Measurements from ENCODE around the gene NRIP1.

Gene NRIP1

DNA sequence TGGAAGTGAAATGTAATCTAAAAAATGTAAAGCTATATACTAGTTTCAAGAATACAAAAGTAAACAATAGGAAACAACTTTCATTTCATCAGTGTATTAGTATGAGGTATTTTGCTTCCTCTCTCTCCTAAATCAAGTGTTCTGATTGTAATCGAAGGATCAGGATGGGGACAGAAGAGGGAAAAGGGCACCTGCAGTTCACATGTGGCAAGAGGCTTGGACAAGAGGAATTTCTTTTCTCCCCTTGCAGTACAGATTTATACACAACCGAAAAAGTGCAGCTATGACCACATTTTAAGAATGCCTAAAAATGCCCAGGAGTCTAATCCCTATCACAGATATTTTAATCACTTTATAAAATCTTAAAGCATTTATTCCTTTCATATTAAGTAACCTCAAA is 63.7 kb downstream of the NRIP1 start:
- Histone ChIP-seq H3F3A (ENCODE audit: insufficient read depth) (no peaks in the 10 kb centered on the region), H4K20me1 (ENCODE audit: low read depth, low read length) (no peaks in the 10 kb centered on the region), H3K79me2 (ENCODE audit: insufficient read depth, low read length) (no peaks in the 10 kb centered on the region), H3K9me3 (ENCODE audit: insufficient read depth, low read length) (no peaks in the 10 kb centered on the region), H2AFZ (ENCODE audit: low read depth, low read length, severe bottlenecking) (no peak overlapping the region), H3K4me3 (ENCODE audit: insufficient read depth, low read length, poor library complexity, severe bottlenecking) (no peak overlapping the region), H3K36me3 (ENCODE audit: low read length) (no peaks in the 10 kb centered on the region), H3K4me2 (ENCODE audit: low read depth, low read length, poor library complexity, severe bottlenecking) (no peak overlapping the region), H3K27ac (ENCODE audit: low read depth, low read length) (no peak overlapping the region), H3K27me3 (ENCODE audit: low read length) (no peaks in the 10 kb centered on the region), H3K9ac (ENCODE audit: low read length) (no peak overlapping the region), H3K9me2 (replicated peaks; ENCODE audit: insufficient read depth, low read length) (no peaks in the 10 kb centered on the region)
- TF ChIP-seq, protein P1, sequence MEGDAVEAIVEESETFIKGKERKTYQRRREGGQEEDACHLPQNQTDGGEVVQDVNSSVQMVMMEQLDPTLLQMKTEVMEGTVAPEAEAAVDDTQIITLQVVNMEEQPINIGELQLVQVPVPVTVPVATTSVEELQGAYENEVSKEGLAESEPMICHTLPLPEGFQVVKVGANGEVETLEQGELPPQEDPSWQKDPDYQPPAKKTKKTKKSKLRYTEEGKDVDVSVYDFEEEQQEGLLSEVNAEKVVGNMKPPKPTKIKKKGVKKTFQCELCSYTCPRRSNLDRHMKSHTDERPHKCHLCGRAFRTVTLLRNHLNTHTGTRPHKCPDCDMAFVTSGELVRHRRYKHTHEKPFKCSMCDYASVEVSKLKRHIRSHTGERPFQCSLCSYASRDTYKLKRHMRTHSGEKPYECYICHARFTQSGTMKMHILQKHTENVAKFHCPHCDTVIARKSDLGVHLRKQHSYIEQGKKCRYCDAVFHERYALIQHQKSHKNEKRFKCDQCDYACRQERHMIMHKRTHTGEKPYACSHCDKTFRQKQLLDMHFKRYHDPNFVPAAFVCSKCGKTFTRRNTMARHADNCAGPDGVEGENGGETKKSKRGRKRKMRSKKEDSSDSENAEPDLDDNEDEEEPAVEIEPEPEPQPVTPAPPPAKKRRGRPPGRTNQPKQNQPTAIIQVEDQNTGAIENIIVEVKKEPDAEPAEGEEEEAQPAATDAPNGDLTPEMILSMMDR (IDR thresholded peaks at IDR 0.05; ENCODE audit: insufficient read depth, low read length, poor library complexity, severe bottlenecking), result no peak

DNA sequence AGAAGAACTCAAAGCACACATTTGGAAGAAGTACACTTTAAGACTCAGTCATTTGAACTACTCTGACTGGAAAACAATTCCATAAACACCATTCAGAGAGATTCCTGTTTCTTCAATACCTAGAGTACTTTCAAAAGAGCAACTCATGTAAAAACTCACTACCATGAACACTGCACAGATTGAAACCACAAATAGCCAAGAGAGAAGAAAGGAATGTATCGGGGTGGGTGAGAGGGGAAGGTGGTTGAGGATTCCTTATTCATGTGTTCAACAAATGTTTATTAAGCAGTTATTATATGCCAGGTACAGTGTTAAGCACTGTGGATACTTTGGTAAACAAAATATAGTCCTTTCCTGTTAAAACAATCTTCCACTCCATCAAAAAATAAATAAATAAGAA is 64.7 kb downstream of the NRIP1 start:
- H3K36me3 ChIP-seq (ENCODE audit: low read length), result no peaks in the 10 kb centered on the region
- H3K27ac ChIP-seq (ENCODE audit: low read depth, low read length), result no peak overlapping the region
- H3K4me3 ChIP-seq (ENCODE audit: insufficient read depth, low read length, poor library complexity, severe bottlenecking), result no peak overlapping the region
- H3K9me2 ChIP-seq (replicated peaks; ENCODE audit: insufficient read depth, low read length), result no peaks in the 10 kb centered on the region
- TF ChIP-seq EZH2phosphoT487 (conservative IDR thresholded peaks at IDR 0.05; ENCODE audit: low read length), result no peak
- TF ChIP-seq, protein P1 (IDR thresholded peaks at IDR 0.05; ENCODE audit: insufficient read depth, low read length, poor library complexity, severe bottlenecking), result no peak
- no peaks in the 10 kb centered on the region for H3K79me2 ChIP-seq (ENCODE audit: insufficient read depth, low read length)
- no peaks in the 10 kb centered on the region for H3K27me3 ChIP-seq (ENCODE audit: low read length)
- H3K4me2 ChIP-seq (ENCODE audit: low read depth, low read length, poor library complexity, severe bottlenecking), result no peak overlapping the region
- no peaks in the 10 kb centered on the region for H4K20me1 ChIP-seq (ENCODE audit: low read depth, low read length)
- no peak overlapping the region for H2AFZ ChIP-seq (ENCODE audit: low read depth, low read length, severe bottlenecking)
- H3K9ac ChIP-seq (ENCODE audit: low read length), result no peak overlapping the region
- no peaks in the 10 kb centered on the region for H3F3A ChIP-seq (ENCODE audit: insufficient read depth)
- H3K9me3 ChIP-seq (ENCODE audit: insufficient read depth, low read length), result no peaks in the 10 kb centered on the region

DNA sequence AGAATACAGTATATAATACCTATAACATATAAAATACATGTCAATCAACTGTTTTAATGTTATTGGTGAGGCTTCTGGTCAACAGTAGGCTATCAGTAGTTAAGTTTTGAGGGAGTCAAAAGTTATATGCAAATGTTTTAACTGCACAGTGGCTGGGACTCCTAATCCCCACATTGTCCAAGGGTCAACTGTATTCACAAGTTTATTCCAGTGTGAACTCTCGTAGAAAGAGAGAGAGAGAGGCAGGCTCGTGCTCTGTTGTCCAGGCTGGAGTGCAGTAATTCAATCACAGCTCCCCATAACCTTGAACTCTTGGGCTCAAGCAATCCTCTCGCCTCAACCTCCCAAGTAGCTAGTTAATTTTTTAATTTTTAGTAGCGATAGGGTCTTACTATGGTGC is 66.0 kb downstream of the NRIP1 start:
- H2AFZ ChIP-seq (ENCODE audit: low read depth, low read length, severe bottlenecking), result no peak overlapping the region
- no peak overlapping the region for H3K27ac ChIP-seq (ENCODE audit: low read depth, low read length)
- no peaks in the 10 kb centered on the region for H3K9me2 ChIP-seq (replicated peaks; ENCODE audit: insufficient read depth, low read length)
- H3K79me2 ChIP-seq (ENCODE audit: insufficient read depth, low read length), result no peaks in the 10 kb centered on the region
- H3K36me3 ChIP-seq (ENCODE audit: low read length), result no peaks in the 10 kb centered on the region
- no peaks in the 10 kb centered on the region for H4K20me1 ChIP-seq (ENCODE audit: low read depth, low read length)
- TF ChIP-seq EZH2phosphoT487 (conservative IDR thresholded peaks at IDR 0.05; ENCODE audit: low read length), result no peak
- TF ChIP-seq, protein P1 (IDR thresholded peaks at IDR 0.05; ENCODE audit: insufficient read depth, low read length, poor library complexity, severe bottlenecking), result no peak
- H3K4me3 ChIP-seq (ENCODE audit: insufficient read depth, low read length, poor library complexity, severe bottlenecking), result no peak overlapping the region
- H3K9me3 ChIP-seq (ENCODE audit: insufficient read depth, low read length), result no peaks in the 10 kb centered on the region
- H3F3A ChIP-seq (ENCODE audit: insufficient read depth), result no peaks in the 10 kb centered on the region
- no peaks in the 10 kb centered on the region for H3K27me3 ChIP-seq (ENCODE audit: low read length)
- no peak overlapping the region for H3K9ac ChIP-seq (ENCODE audit: low read length)
- no peak overlapping the region for H3K4me2 ChIP-seq (ENCODE audit: low read depth, low read length, poor library complexity, severe bottlenecking)

DNA sequence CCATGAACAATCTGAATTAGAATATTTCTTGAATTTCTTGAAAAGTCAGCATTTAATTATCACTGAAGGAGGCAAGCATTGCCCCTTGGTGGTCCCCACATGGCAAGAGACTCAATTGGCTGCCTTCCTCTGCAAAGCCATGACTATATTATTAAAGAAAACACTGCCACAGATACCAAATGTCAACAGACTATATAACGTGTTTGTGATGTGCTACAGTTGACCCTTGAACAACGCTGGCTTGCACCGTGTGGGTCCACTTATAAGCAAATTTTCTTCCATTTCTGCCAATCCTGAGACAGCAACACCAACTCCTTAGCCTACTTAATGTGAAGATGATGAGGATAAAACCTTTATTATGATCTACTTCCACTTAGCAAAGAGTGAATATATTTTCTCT is 66.5 kb downstream of the NRIP1 start:
- H3K36me3 ChIP-seq (ENCODE audit: low read length), result no peaks in the 10 kb centered on the region
- no peak for TF ChIP-seq EZH2phosphoT487 (conservative IDR thresholded peaks at IDR 0.05; ENCODE audit: low read length)
- TF ChIP-seq, protein P1 (IDR thresholded peaks at IDR 0.05; ENCODE audit: insufficient read depth, low read length, poor library complexity, severe bottlenecking), result no peak
- no peaks in the 10 kb centered on the region for H3K27me3 ChIP-seq (ENCODE audit: low read length)
- no peaks in the 10 kb centered on the region for H3K9me3 ChIP-seq (ENCODE audit: insufficient read depth, low read length)
- no peaks in the 10 kb centered on the region for H3F3A ChIP-seq (ENCODE audit: insufficient read depth)
- no peaks in the 10 kb centered on the region for H4K20me1 ChIP-seq (ENCODE audit: low read depth, low read length)
- no peak overlapping the region for H3K4me3 ChIP-seq (ENCODE audit: insufficient read depth, low read length, poor library complexity, severe bottlenecking)
- H2AFZ ChIP-seq (ENCODE audit: low read depth, low read length, severe bottlenecking), result no peak overlapping the region
- no peak overlapping the region for H3K27ac ChIP-seq (ENCODE audit: low read depth, low read length)
- no peaks in the 10 kb centered on the region for H3K9me2 ChIP-seq (replicated peaks; ENCODE audit: insufficient read depth, low read length)
- no peaks in the 10 kb centered on the region for H3K79me2 ChIP-seq (ENCODE audit: insufficient read depth, low read length)
- H3K4me2 ChIP-seq (ENCODE audit: low read depth, low read length, poor library complexity, severe bottlenecking), result no peak overlapping the region
- no peak overlapping the region for H3K9ac ChIP-seq (ENCODE audit: low read length)

Data from SU-DHL-6 (cell line).